HEK293T (cell line): ENCODE measurements around the gene EVI5L.

Experiments used
- ARNT ChIP-seq: fragments of 450-650 bp; IDR thresholded peaks from 2 replicates; pipeline ENCODE4 v1.6.1; 2017; ENCODE audit warnings: mild to moderate bottlenecking
- BHLHE40 ChIP-seq: fragments of 450-650 bp; IDR thresholded peaks from 2 replicates; pipeline ENCODE4 v1.6.1; 2016; ENCODE audit warnings: mild to moderate bottlenecking, moderate library complexity, borderline replicate concordance
- ELF4 ChIP-seq: fragments of 450-650 bp; IDR thresholded peaks from 2 replicates; pipeline ENCODE4 v1.6.1; 2017; ENCODE audit warnings: antibody characterized with exemption
- FOXA1 ChIP-seq: fragments of 450-650 bp; IDR thresholded peaks from 2 replicates; pipeline ENCODE4 v1.6.1; 2016; ENCODE audit warnings: mild to moderate bottlenecking
- FOXM1 ChIP-seq: fragments of 450-650 bp; IDR thresholded peaks from 2 replicates; pipeline ENCODE4 v1.6.1; 2017; ENCODE audit warnings: mild to moderate bottlenecking, borderline replicate concordance
- L3MBTL2 ChIP-seq: fragments of 450-650 bp; conservative IDR thresholded peaks from 2 replicates; pipeline ENCODE4 v1.6.1; 2016; ENCODE audit warnings: mild to moderate bottlenecking
- NFRKB ChIP-seq: fragments of 450-650 bp; IDR thresholded peaks from 2 replicates; pipeline ENCODE4 v1.6.1; 2016; ENCODE audit warnings: mild to moderate bottlenecking, moderate library complexity
- SP1 ChIP-seq: fragments of 450-650 bp; IDR thresholded peaks from 2 replicates; pipeline ENCODE4 v1.6.1; 2017
- SUZ12 ChIP-seq: fragments of 450-650 bp; IDR thresholded peaks from 2 replicates; pipeline ENCODE4 v1.6.1; 2016; ENCODE audit warnings: mild to moderate bottlenecking
- TARDBP ChIP-seq: fragments of 450-650 bp; IDR thresholded peaks from 2 replicates; pipeline ENCODE4 v1.6.1; 2016
- ZNF384 ChIP-seq: fragments of 450-650 bp; IDR thresholded peaks from 2 replicates; pipeline ENCODE4 v1.6.1; 2016

GRCh38 chr19:7781157-7781556, 48.9 kb upstream of the EVI5L start:
- TF ChIP-seq FOXM1 (no peak), BHLHE40 (no peak), FOXA1 (no peak), SP1 (no peak), L3MBTL2 (no peak), ARNT (no peak), SUZ12 (no peak), NFRKB (no peak), ZNF384 (no peak), TARDBP (no peak), ELF4 (no peak)
